ENCODE results near the gene CLDN22. TPM values are rescaled to one million over a fixed set of nuclear protein-coding genes. Genes with fewer than 3 reads are reported as not detected.
"Not testable (repeated sequence)": the region's sequence is repeated elsewhere in the genome, so short reads cannot be mapped to it uniquely, and the experiment has no call there.

The CLDN22 gene
- total RNA-seq, 4 donors from 2014 or later: not detected

- Histone ChIP-seq H3K36me3 (no peaks in the 10 kb centered on the region), H3K9me3 (no peaks in the 10 kb centered on the region), H3K27me3 (no peaks in the 10 kb centered on the region), H3K4me1 (no peaks in the 10 kb centered on the region), H3K4me3 (no peak overlapping the region), H3K27ac (no peak overlapping the region)
- no peak for TF ChIP-seq CTCF (IDR thresholded peaks at IDR 0.05)
- no peak for TF ChIP-seq POLR2A (IDR thresholded peaks at IDR 0.05)
- no peak for DNase-seq
Observed at GRCh38 chr4:183329244-183329643, 9.2 kb upstream of the CLDN22 start.

GRCh38 chr4:183328832-183329231 is 8.8 kb upstream of the CLDN22 start:
- Histone ChIP-seq H3K4me3 (no peak overlapping the region), H3K4me1 (no peaks in the 10 kb centered on the region), H3K27me3 (no peaks in the 10 kb centered on the region), H3K9me3 (no peaks in the 10 kb centered on the region), H3K27ac (no peak overlapping the region), H3K36me3 (no peaks in the 10 kb centered on the region)
- TF ChIP-seq CTCF (IDR thresholded peaks at IDR 0.05) (no peak), POLR2A (IDR thresholded peaks at IDR 0.05) (no peak)
- DNase-seq: no peak

- DNase-seq: no peak
- H3K27me3 ChIP-seq: no peaks in the 10 kb centered on the region
- H3K4me3 ChIP-seq: no peak overlapping the region
- H3K36me3 ChIP-seq: no peaks in the 10 kb centered on the region
- H3K27ac ChIP-seq: no peak overlapping the region
- TF ChIP-seq CTCF (IDR thresholded peaks at IDR 0.05): no peak
- no peak for TF ChIP-seq POLR2A (IDR thresholded peaks at IDR 0.05)
- H3K9me3 ChIP-seq: no peaks in the 10 kb centered on the region
- no peaks in the 10 kb centered on the region for H3K4me1 ChIP-seq
Observed at GRCh38 chr4:183327827-183328226, 7.8 kb upstream of the CLDN22 start.

- no peak for TF ChIP-seq CTCF (IDR thresholded peaks at IDR 0.05)
- no peak for TF ChIP-seq POLR2A (IDR thresholded peaks at IDR 0.05)
- Histone ChIP-seq H3K9me3 (no peaks in the 10 kb centered on the region), H3K4me1 (no peaks in the 10 kb centered on the region)
Observed at GRCh38 chr4:183326853-183327252, 6.8 kb upstream of the CLDN22 start.

GRCh38 chr4:183326387-183326786 is 6.3 kb upstream of the CLDN22 start:
- H3K27me3 ChIP-seq, H3K27ac ChIP-seq, H3K36me3 ChIP-seq, H3K4me3 ChIP-seq, DNase-seq, H3K4me1 ChIP-seq, H3K9me3 ChIP-seq: not testable (repeated sequence)

More at GRCh38 chr4:183326853-183327252, 6.8 kb upstream of the CLDN22 start:
- DNase-seq: no peak
- no peaks in the 10 kb centered on the region for H3K36me3 ChIP-seq
- no peak overlapping the region for H3K27ac ChIP-seq
- no peaks in the 10 kb centered on the region for H3K27me3 ChIP-seq
- no peak overlapping the region for H3K4me3 ChIP-seq

- no peak for DNase-seq
- Histone ChIP-seq H3K9me3 (no peaks in the 10 kb centered on the region), H3K27ac (no peak overlapping the region), H3K27me3 (no peaks in the 10 kb centered on the region), H3K4me1 (no peaks in the 10 kb centered on the region), H3K4me3 (no peak overlapping the region), H3K36me3 (no peaks in the 10 kb centered on the region)
- TF ChIP-seq POLR2A (IDR thresholded peaks at IDR 0.05) (no peak), CTCF (IDR thresholded peaks at IDR 0.05) (no peak)
Observed at GRCh38 chr4:183324619-183325018, 4.5 kb upstream of the CLDN22 start.

GRCh38 chr4:183324056-183324455 is 4.0 kb upstream of the CLDN22 start:
- not testable (repeated sequence) for H3K36me3 ChIP-seq, H3K4me1 ChIP-seq, H3K27ac ChIP-seq, H3K27me3 ChIP-seq, H3K9me3 ChIP-seq, DNase-seq, H3K4me3 ChIP-seq

Data from Peyer's patch (tissue), 4 donors.